GM19397 (cell line): ENCODE measurements around the gene MIER1.
"Not testable (repeated sequence)": the region's sequence is repeated elsewhere in the genome, so short reads cannot be mapped to it uniquely, and the experiment has no call there.

ENCODE experiments used
- ATAC-seq: cut with Tn5 transposase; IDR thresholded peaks from one replicate; pipeline ENCODE4 v1.9.1; 2021; ENCODE audit warnings: mild to moderate bottlenecking, moderate library complexity; ENCODE audit not compliant: unreplicated experiment

Gene MIER1

DNA sequence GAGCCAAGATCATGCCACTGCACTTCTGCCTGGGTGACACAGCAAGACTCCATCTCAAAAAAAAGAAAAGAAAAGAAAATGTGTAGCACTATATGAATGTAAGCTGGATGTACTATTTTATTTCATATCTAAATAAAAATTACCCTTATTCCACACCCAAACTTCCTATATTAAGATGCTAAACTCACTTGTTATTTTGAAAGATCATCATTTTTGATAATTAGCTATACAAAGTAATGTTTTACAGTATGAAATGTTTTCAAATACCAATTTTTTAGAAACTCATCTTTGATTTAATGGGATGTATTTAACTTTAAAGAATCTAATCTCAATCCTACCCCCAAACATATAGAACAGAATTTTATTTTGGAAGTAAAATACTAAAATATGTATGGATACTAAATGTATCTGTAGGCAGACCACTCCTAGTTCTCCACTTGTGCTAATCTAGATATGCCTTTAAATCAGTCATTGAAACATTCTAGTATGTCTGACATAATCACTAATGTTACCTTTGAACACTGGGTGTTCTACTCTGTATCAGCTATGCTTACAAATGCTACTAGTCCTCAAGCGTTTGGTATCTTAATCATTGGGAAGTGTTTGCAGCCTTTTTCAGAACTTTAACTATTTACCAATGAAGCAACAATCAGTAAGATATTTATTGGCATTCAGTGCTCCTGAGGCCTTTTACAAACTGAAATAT is 12.9 kb downstream of the MIER1 start:
- ATAC-seq, result no peak

GRCh38 chr1:66938613-66939012 is 13.8 kb downstream of the MIER1 start:
- no peak for ATAC-seq

DNA sequence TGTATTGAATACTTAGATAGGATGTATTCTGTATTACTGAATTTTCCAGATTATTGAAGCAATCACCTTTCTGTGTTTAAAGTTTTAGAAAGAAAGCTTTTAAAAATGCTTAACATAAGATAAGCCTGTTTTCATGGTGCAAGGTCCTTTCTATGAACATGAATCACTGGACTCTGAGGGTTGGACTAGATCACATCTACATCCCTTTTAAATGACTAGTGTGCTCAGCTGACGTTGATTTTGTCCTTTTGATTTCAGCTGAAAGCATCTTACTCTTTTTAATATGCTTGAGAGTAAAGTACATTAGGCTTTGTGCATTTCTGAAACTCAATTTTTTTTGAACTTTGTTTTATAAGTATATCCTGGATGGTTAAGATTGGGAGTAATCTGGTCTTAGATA is 16.2 kb downstream of the MIER1 start:
- ATAC-seq, result no peak

DNA sequence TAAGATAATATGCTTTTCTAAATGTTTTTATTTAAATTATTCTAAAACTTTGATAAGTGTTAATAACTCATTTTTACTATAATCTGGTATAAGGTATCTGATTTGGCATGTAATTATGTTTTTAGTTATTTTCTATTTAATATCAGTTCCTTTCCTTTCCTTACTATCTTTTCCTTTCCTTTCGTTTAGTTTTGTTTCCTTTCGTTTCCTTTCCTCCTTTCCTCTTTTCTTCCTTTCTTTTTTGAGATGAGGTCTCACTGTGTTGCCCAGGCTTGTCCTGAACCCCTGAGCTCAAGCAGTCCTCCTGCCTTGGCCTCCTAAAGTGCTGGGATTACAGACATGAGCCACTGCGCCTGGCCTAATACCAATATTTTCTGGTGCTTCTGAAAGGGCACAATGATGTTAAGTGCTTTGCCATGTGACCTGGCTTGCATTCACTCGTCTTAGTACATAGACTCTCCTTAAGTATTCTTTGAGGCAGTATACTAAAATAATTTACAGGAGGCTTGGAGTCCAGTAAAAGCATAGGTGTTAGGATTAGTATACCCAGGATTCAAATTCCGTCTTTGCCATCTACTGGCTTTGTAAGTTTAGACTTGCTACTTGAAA is 18.7 kb downstream of the MIER1 start:
- ATAC-seq, result no peak

GRCh38 chr1:66944330-66945274 is 19.8 kb downstream of the MIER1 start:
- no peak for ATAC-seq

GRCh38 chr1:66945316-66945715 is 20.5 kb downstream of the MIER1 start:
- ATAC-seq, result no peak

- no peak for ATAC-seq
Observed at GRCh38 chr1:66947267-66947666, 22.5 kb downstream of the MIER1 start.

GRCh38 chr1:66951513-66951912 is 26.7 kb downstream of the MIER1 start:
- ATAC-seq, result no peak

- peak; percentile 77 for ATAC-seq
Observed at GRCh38 chr1:66954208-66954607, 29.4 kb downstream of the MIER1 start.

- ATAC-seq, result no peak
Observed at GRCh38 chr1:66957938-66958337, 33.1 kb downstream of the MIER1 start.

GRCh38 chr1:66966188-66966873 is 41.5 kb downstream of the MIER1 start:
- ATAC-seq, result not testable (repeated sequence)

DNA sequence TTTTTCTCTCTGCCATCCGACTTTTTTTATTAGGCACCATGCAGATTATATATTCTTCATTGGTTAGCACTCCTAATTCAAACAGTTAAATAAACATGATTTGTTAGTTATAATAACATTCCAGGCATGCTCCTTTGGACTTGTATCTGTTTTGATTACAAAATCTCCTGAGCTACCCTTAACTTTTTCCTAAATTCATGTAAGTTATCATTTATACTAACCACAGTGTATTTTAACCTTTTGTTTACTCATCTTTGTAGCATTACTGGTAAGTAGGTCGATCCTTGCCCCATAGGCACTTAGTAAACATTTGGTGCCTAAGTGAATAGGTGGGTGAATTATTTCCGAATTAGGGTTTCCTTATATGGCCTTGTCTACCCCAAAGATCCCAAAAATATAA is 43.8 kb downstream of the MIER1 start:
- ATAC-seq, result no peak

DNA sequence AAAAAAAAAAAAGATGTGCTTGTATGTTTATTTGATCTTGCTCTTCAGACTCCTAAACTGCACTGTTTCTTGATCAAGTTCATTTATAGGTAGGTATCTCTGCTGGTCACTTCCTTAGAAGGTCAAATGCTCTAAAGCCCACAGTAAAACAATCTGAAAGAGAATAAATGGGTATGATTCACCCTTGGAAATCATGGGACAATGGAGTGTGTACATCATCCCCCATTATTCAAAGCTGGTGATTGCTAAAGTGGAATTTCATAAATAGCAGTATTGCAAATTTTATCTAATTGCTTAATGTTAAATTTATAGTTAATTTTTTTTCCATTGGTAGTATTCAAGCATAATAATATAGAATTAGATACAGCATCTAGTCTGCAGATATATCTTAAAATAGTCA is 53.4 kb downstream of the MIER1 start:
- no peak for ATAC-seq

DNA sequence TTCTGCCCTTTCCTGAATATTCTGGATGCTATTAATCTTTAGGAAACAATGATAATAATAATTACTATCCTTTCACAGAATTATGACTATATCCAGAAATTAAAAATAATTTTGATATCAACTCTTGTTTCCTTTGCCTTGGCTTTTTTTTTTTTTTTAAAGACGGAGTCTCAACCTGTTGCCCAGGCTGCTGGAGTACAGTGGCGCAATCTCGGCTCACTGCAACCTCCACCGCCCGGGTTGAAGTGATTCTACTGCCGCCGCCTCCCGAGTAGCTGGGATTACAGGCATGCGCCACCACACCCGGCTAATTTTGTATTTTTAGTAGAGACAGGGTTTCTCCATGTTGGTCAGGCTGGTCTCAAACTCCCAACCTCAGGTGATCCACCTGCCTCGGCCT is 54.8 kb downstream of the MIER1 start:
- not testable (repeated sequence) for ATAC-seq

DNA sequence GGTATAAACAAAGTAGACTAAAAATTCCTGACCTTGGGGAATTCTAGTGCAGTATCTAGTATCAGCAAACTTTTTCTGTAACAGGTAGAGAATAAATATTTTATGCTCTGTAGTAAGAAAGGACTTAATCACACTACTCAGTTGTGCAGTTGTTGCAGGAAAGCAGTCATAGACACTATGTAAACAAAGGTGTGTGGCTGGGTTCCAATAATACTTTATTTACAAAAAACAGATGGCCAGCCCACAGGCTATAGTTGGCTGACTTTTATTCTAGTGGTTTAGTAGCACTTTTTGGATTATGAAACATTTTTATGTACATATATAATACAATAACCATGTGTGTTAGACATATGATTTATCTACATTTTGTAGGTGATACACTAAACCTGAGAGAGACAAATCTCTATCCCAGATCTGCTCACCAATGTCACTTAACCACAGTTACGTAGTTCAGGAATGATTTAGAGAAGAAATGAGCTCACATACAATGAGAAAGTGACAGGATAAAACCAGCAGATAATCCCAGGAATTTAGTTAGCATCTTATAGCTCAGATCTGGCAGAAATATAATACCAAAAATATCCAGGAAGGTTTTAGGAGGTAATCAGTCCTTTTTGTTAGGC is 56.1 kb downstream of the MIER1 start:
- no peak for ATAC-seq

GRCh38 chr1:66981679-66982078 is 56.9 kb downstream of the MIER1 start:
- no peak for ATAC-seq

DNA sequence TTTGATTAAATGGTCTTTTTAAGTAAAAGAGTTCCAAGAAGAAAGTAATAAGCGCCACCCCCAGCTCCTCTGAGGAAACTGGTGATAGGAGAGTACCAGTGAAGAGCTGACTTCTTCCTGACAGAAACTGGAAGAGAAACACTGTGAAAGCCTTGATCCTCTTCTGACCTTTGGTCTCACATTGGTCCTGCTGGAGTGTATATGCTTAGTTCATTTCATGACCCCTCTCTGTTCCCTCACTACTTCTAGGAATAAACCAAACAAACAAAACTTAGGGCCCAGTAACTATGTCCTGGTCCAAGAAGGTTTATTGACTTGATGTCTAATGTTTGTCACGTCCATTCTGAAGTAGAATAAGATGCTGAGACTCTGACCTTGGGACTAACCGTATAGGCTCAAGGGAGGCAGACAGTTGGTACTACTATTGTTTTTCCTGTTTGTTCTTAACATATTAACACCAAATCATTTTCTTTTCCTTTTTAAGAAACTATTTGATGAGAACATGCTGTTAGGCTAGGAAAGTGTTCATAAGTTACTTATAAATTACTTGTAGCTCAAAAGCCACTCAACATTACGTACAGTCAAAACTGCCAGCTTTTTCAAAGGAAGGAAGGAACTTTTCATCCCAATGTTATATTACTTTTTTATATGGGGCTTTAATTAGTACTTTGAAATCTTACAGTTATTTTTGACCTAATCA is 57.9 kb downstream of the MIER1 start:
- ATAC-seq, result peak; percentile 49

DNA sequence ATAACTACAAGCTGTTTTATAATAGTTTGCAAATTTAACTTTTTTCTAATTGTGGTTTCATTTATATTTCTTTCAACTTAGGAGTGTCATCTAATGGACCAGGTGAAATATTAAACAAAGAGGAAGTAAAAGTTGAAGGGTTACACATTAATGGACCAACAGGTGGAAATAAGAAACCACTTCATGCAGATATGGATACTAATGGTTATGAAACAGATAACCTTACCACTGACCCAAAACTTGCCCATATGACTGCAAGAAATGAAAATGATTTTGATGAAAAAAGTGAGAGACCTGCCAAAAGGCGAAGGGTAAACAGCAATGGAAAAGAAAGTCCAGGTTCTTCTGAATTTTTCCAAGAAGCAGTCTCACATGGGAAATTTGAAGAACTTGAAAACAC is 59.7 kb downstream of the MIER1 start:
- peak; percentile 75 for ATAC-seq

- no peak for ATAC-seq
Observed at GRCh38 chr1:66985835-66986234, 61.0 kb downstream of the MIER1 start.

DNA sequence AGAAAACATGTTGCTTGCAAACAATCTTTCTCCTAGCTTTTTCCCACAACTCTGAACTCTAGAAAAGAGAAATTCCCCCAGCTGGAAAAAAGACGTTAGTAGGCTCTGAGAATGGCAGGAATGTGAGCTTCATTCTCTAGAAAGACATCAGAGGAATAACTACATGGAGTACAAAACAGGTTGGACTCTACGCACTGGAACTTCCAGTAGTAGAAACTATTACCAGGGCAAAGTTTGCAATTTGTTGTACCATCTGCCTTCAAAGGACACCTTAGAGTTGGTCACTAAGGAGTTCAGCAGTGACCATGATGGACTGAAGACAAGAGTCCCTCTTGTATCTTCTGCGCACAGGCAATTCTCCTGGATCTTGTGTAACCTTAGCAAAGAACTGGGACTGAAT is 68.3 kb downstream of the MIER1 start:
- no peak for ATAC-seq
